Activated CD4-positive, CD25-positive, alpha-beta regulatory T cell (primary cell): ENCODE measurements around the gene NOP16.

ENCODE experiments used
- DNase-seq, 4 experiments: peaks; one replicate each; lab custom pipeline; 2025; lab: John Stamatoyannopoulos, UW

The NOP16 gene

DNA sequence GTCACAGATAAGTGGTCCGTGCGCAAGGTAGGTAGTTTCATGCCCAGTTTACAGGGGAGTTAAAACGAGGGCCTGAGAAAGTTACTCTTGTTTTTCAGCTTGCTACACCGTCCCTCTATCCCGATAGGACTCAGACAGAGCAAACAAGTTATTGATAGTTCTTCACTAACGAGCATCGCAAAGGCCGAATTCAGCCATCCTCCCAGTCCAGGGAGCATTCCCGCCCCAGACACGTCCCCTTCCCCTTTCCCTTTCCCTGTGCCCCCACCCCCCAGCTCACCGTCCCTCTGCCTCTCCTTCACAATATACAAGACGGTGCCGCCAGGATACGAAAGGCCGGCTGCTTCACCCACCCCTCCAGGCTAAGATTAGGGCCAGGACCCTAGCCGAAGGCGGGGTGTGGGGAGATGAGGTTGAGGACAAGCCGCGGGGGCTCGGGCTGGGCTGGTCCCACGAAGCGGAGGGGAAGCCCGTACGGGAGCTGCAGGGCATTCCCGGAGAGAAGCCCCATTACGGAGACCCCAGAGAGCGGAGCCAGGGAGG lies 27.4 kb downstream of the NOP16 start:
- no peak for DNase-seq

DNA sequence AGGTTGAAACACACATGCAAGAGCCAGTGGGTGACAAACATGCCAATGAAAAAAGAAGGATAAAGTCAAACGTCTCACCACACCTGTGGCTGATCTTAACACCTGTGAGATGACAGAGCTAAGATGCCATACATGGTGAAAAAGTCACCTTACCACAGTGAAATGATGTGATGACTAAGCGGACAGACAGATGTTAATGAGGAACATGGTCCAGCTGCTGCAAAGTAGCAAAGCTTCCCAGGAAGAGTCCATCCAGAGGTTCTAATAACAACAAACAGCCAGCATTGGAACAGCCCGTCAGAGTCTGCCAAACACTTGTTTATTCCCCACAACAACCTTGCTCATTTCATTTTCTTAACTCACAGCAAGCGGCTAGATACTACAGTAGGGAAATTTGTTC lies 28.7 kb downstream of the NOP16 start:
- no peak for DNase-seq

DNA sequence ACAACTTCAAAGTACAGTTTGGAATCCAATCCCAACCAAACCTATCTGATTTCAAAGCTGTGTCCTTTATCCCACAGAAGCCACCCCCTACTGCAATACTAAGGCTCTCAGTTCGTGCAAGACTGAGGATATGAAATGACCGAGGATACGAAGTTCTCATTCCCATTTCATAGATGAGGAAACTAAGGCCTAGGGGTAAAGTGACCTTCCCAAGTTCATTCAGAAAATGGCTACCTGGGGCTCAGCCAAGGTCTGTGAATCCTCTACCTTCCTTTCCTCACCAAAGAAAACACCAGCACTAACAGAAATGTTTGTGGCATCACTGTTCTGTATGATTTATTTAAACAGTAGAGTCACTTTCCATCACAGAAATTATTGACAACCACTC lies 32.2 kb downstream of the NOP16 start:
- DNase-seq, result no peak

DNA sequence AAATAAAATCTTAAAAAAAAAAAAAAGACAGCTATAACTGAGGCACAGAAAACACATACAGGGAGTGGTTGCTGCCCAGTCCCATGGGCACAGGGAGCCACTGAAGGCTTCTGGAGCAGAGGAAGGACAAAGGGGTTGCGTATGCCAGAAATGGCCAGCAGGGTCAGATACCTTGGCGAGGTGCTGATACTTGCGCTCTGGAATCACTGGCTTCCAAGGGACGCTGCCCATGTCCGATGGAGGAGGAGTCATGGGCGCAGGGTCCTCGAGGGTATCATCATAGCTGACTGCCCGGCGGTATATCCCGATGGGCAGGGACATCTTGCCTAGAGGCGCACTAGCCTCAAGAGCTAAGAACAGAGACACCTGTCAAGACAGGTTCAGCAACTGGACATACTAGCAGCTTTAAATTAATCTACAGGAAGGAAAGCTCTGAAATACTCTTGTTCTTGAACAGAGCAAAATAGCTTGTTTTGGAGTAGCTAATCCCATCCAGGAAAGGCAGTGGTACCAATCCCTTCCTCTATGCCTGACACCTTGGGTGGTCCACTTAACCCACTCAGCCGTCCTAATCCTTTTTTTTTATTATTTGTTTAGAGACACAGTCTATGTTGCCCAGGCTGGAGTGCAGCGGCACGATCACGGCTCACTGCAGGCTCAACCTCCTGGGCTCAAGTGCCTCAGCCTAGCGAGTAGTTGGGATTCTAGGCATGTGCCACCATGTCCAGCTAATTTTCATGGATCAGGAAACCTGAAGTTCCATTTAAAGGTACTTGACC lies 32.8 kb downstream of the NOP16 start:
- DNase-seq, result no peak

DNA sequence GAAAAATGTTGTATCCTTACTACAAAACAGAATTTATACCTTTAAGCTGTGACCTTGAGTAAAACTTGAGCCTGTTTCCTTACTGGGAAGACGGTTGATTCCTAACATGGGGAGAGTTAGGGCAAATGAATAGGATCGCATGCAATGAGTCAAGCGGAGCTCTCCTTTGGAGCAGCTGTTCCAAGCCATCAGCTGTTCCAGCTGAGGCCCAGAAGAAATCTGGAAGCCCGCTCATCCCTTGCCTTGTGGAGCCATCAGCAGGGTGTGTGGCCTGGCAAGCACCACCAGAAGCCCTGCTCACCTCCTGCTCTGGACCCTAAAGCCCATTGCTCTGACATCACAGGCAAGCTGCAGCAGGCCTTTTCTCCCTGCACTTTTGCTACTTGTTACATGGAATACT lies 34.9 kb downstream of the NOP16 start:
- no peak for DNase-seq

DNA sequence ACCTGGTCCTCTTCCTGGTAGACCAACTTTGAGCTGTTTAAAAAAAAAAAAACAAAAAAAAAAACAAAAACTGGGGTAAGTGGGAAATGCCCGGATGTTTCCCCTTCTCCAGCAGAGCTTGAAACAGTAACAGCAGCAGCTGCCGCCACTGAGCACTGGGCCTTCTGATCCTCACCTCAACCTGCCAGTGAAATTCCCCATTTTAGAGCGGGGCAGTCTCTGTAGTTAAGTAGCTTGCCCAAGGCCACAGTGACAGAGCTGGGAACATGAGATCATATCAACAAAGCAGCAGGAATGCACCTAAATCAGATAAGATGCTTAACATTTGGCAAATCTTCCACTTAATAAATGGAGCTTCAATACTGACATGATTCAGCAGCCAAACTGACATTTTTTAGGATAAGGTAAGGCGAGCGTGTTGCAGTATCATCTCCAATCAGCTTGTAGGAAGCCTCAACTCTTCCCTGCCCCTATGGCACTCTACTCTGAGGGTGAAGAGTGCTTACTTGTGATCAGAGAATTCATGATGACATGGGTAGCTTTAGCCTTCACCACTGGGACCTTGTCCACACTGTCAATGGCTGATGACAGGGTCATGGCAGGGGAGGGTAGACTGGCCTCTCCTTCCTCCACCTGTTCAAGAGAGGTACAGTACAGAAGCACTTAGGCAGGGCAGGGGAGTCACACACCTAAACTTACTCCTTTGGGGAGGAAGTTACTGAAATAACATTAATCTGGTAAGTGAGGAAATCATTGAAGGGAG lies 36.1 kb downstream of the NOP16 start:
- no peak for DNase-seq

DNA sequence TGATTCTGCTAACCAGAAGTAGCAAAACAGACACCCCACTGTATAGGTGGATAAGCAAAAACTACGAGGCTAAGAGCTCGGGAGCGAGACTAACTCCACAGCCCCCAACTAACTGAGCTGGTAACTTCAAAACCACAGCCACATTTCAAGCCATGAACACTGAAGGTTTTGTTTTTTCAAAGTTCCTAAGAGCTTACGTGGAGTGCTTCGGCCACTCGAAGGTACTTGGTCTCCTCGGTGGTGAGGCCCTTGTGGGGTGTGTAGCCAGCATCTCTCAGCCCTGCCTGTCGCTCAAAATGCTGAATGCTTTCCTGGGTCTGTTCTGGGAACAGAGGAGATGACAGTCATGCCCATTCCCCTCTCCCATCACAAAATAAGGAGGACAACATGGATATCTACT lies 38.0 kb downstream of the NOP16 start:
- no peak for DNase-seq

DNA sequence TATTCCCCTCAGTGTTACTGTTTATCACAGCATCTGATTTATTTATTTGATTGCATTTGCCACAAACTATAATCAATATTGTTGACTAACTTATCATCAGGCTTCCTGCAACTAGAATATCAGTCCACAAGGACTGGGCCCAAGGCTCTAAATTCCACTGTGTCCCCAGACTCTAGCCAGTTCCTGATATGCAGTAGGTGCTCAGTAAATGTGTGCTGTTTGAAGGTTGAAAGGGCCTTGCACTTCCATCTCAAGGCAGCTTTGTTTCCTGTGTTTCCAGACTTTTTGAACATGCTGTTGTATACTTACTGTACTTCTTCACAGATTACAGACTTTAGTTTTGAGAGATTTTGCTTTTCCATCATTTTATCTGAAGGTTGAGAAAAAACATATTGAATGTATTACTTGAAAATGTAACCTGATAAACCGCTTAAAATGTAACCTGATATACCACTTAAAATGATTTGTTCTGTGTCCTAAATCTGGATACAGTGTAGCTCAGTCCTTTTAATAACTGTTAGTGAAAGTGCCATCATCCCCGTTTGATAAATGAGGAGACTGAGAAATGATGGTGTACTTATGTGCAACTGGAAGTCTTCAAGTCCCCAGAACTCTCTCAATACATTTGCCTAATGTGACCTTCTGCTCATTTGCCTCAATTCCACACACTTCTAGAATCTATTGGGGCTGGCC lies 45.5 kb downstream of the NOP16 start:
- no peak for DNase-seq

DNA sequence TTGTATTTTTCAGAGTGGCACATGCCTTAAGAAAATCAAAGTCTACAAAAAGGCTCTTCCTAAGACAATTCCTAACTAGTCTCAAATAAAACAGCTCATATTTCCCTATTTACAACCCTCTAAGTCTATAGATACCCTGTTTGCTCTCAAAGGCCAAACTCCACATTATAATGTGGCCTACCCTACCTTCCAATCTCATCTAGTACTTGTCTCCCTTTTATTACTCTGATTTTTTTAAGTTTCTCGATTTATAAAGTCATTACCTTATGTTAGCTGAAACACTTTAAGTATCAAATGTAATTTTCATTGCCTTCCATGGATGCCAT lies 46.3 kb downstream of the NOP16 start:
- DNase-seq, result no peak

DNA sequence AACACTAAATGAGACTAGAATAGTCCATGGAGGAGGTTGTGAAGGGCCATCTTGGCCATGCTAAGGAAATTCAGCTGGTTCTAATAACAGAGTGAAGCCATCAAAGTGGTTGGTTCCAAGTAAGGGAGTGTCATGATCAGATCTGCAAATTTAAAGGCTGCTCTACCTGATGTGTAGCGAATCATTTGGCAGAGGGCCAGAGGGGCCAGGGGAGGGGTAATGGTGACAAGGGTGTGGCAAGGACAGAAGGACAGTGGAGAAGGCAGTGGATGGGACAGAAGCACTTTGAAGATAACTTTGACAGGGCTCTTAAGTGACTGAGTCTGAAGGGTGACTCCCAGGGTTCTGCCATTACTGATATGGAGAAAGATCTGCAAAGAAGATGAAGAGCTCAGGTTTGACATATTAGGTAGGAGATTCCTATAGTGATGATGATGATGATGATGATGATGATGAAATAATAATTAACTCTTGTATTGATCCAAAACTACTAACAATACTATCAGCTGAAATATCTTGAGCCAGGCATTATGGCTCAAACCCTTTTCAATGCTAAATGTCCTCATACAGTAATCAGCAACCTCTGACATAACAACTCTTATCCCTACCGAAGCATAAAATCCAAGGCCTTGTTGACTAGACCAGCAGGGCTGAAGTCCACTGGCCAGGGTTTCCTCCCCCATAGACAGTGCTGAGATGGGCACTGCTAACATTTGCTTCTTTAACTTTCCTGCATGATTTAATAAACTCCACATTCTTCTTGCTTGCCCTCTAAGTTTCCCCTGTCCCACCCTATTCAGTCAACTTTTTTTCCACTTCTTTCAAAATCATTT lies 46.9 kb downstream of the NOP16 start:
- no peak for DNase-seq

DNA sequence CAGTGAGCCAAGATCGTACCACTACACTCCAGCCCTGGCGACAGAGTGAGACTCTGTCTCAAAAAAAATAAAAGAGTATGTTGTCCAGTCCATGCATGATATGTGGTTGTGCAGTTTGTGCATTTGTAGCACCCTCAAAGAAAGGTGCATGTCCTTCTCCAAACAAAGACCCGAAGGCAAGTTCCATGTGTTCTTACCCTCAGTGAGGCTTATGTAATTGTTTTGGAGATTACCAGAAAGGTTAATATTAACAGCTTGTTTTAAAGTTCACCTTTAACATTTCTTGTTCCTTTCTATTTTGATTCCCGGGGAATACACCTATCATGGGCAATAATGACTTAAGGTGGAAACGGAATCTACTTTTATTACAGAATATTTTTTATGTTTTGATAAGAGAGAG lies 49.1 kb downstream of the NOP16 start:
- no peak for DNase-seq

DNA sequence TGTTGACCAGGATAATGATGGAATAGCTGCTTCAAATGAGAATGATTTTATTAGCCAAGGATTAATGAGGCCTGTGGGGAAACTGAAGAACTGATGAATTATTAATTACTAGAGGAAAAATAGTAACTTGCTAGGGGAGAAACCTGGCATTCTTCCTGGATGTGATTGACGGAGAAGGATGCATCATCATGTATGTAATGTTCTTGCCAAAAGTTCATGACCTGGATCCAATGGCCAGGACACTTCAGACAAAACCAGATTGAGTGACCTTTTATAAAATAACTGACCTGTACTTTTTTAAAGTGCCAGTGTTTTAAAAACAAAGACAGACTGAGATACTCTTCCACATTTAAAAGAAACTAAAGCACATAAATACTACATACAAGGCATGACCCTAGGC lies 50.5 kb downstream of the NOP16 start:
- no peak for DNase-seq

DNA sequence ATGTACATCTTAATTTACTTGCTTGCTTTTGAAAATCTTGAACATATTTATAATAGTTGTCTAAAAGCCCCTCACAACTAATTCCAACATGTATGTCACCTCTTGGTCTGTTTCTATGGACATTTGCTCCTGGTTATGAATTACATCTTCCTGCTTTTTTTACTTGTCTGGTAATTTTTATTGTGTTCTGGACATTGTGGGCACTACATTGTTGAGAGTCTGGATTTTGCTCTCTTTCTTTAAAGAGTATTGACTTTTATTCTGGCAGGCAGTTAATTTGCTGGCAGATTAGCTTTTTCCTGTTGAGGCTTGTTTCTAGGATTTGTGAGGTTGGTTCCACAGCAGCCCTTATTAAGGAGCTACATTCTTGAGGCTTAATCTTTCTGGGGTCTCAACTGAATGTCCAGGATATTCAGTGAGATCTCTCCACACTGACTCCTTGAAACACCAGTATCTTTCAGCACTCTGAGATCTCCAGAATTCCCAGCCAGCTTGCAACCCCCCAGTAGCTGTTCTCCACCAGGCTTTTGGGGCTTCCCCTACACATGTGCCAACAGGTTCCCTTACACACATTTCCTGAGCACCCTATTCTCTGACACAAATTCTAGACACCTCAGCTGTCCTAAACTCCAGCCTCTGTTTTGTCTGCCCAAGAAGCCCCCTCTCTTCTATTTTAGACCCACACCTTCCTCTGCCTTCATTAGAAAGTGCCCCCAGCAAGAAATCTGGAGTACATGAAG lies 54.2 kb downstream of the NOP16 start:
- DNase-seq, result no peak
